SK-N-SH treated with all-trans-retinoic acid at 6 μM for 48 hours (cell line): ENCODE results near the gene AADACL2.

Experiments used
- ARNTL ChIP-seq: fragments of 450-650 bp; formaldehyde crosslinking; IDR thresholded peaks from 2 replicates; pipeline ENCODE4 v1.5.0; 2020; ENCODE audit warnings: low read depth, mild to moderate bottlenecking, moderate library complexity, borderline replicate concordance
- GLIS3 ChIP-seq: fragments of 250-450 bp; sonication (Bioruptor Pico); IDR thresholded peaks from 2 replicates; pipeline ENCODE4 v1.5.0; 2020; ENCODE audit warnings: mild to moderate bottlenecking, moderate library complexity
- PPARA ChIP-seq: fragments of 250-450 bp; sonication (Bioruptor Pico); IDR thresholded peaks from 2 replicates; pipeline ENCODE4 v1.5.0; 2020; ENCODE audit warnings: mild to moderate bottlenecking, borderline replicate concordance
- TCF4 ChIP-seq: fragments of 250-450 bp; sonication (Bioruptor Pico); IDR thresholded peaks from 2 replicates; pipeline ENCODE4 v1.8.0; 2021; ENCODE audit warnings: mild to moderate bottlenecking, moderate library complexity, borderline replicate concordance
- ZNF565 ChIP-seq: fragments of 450-650 bp; formaldehyde crosslinking; conservative IDR thresholded peaks from 2 replicates; pipeline ENCODE4 v1.5.0; 2020; ENCODE audit warnings: low read depth, mild to moderate bottlenecking, moderate library complexity
- ZNF70 ChIP-seq: fragments of 450-650 bp; formaldehyde crosslinking; IDR thresholded peaks from 2 replicates; pipeline ENCODE4 v1.5.0; 2020; ENCODE audit warnings: mild to moderate bottlenecking, moderate library complexity
- ZNF8 ChIP-seq: fragments of 450-650 bp; formaldehyde crosslinking; IDR thresholded peaks from 2 replicates; pipeline ENCODE4 v1.5.0; 2020; ENCODE audit warnings: mild to moderate bottlenecking, moderate library complexity
- TF ChIP-seq, protein P1 (sequence below): fragments of 250-450 bp; sonication (Bioruptor Pico); IDR thresholded peaks from 2 replicates; pipeline ENCODE4 v1.8.0; 2020; ENCODE audit warnings: mild to moderate bottlenecking, moderate library complexity, borderline replicate concordance
- TF ChIP-seq, protein P2 (sequence below): fragments of 250-450 bp; sonication (Bioruptor Pico); IDR thresholded peaks from 2 replicates; pipeline ENCODE4 v1.5.1; 2020; ENCODE audit warnings: low read depth, mild to moderate bottlenecking, moderate library complexity
- TF ChIP-seq, protein P3 (sequence below): fragments of 250-450 bp; sonication (Bioruptor Pico); IDR thresholded peaks from 2 replicates; pipeline ENCODE4 v1.5.1; 2021; ENCODE audit warnings: mild to moderate bottlenecking, moderate library complexity
- TF ChIP-seq, protein P4 (sequence below): fragments of 250-450 bp; sonication (Bioruptor Pico); IDR thresholded peaks from 2 replicates; pipeline ENCODE4 v1.8.0; 2021; ENCODE audit warnings: low read depth, mild to moderate bottlenecking, moderate library complexity, borderline replicate concordance

DNA sequence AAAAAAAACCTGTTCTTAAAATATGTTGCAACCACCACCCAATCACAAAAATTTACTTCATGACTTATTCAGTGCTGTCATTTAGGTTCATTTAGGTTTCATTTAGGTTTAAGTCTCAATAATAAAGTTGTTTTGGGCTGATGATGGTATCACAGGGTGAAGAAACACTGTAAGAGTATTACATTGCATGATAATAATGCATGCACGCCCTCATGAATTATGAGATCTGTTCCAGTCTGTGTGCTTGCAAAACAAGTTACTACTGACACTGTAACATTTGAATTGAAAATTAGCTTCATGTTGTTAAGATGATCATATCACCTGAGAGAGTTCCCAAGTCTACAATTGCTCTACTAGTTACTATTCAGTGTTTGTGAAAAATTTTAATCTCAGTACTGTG lies at the start of gene AADACL2:
- TF ChIP-seq, protein P1, sequence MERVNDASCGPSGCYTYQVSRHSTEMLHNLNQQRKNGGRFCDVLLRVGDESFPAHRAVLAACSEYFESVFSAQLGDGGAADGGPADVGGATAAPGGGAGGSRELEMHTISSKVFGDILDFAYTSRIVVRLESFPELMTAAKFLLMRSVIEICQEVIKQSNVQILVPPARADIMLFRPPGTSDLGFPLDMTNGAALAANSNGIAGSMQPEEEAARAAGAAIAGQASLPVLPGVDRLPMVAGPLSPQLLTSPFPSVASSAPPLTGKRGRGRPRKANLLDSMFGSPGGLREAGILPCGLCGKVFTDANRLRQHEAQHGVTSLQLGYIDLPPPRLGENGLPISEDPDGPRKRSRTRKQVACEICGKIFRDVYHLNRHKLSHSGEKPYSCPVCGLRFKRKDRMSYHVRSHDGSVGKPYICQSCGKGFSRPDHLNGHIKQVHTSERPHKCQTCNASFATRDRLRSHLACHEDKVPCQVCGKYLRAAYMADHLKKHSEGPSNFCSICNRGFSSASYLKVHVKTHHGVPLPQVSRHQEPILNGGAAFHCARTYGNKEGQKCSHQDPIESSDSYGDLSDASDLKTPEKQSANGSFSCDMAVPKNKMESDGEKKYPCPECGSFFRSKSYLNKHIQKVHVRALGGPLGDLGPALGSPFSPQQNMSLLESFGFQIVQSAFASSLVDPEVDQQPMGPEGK (CRISPR knock-in tag) = no peak
- no peak for TF ChIP-seq TCF4
- TF ChIP-seq, protein P2, sequence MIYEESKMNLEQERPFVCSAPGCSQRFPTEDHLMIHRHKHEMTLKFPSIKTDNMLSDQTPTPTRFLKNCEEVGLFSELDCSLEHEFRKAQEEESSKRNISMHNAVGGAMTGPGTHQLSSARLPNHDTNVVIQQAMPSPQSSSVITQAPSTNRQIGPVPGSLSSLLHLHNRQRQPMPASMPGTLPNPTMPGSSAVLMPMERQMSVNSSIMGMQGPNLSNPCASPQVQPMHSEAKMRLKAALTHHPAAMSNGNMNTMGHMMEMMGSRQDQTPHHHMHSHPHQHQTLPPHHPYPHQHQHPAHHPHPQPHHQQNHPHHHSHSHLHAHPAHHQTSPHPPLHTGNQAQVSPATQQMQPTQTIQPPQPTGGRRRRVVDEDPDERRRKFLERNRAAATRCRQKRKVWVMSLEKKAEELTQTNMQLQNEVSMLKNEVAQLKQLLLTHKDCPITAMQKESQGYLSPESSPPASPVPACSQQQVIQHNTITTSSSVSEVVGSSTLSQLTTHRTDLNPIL (CRISPR knock-in tag) = no peak
- TF ChIP-seq GLIS3 (CRISPR knock-in tag) = no peak
- no peak for TF ChIP-seq ZNF8 (CRISPR knock-in tag)
- TF ChIP-seq PPARA = no peak
- TF ChIP-seq ZNF565 (CRISPR knock-in tag) = no peak
- TF ChIP-seq, protein P3, sequence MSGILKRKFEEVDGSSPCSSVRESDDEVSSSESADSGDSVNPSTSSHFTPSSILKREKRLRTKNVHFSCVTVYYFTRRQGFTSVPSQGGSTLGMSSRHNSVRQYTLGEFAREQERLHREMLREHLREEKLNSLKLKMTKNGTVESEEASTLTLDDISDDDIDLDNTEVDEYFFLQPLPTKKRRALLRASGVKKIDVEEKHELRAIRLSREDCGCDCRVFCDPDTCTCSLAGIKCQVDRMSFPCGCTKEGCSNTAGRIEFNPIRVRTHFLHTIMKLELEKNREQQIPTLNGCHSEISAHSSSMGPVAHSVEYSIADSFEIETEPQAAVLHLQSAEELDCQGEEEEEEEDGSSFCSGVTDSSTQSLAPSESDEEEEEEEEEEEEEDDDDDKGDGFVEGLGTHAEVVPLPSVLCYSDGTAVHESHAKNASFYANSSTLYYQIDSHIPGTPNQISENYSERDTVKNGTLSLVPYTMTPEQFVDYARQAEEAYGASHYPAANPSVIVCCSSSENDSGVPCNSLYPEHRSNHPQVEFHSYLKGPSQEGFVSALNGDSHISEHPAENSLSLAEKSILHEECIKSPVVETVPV (CRISPR knock-in tag) = no peak
- TF ChIP-seq ZNF70 = no peak
- no peak for TF ChIP-seq ARNTL (CRISPR knock-in tag)
- TF ChIP-seq, protein P4, sequence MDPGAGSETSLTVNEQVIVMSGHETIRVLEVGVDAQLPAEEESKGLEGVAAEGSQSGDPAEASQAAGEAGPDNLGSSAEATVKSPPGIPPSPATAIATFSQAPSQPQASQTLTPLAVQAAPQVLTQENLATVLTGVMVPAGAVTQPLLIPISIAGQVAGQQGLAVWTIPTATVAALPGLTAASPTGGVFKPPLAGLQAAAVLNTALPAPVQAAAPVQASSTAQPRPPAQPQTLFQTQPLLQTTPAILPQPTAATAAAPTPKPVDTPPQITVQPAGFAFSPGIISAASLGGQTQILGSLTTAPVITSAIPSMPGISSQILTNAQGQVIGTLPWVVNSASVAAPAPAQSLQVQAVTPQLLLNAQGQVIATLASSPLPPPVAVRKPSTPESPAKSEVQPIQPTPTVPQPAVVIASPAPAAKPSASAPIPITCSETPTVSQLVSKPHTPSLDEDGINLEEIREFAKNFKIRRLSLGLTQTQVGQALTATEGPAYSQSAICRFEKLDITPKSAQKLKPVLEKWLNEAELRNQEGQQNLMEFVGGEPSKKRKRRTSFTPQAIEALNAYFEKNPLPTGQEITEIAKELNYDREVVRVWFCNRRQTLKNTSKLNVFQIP = no peak
